Endodermal cell (in vitro differentiated cells): Measurements from ENCODE around the gene CCDC146. TPM values are rescaled to one million over a fixed set of nuclear protein-coding genes. Genes with fewer than 3 reads are reported as not detected.

ENCODE experiments used
- DNase-seq: peaks from one replicate; pipeline ENCODE4 v3.0.0-alpha.2; 2017
- H3K27ac ChIP-seq: 2 replicates; pipeline ENCODE4 v1.5.1; 2013; ENCODE audit warnings: mild to moderate bottlenecking, low read depth, low read length, moderate library complexity
- H3K27me3 ChIP-seq: 2 replicates; pipeline ENCODE4 v1.6.1; 2013; ENCODE audit warnings: mild to moderate bottlenecking, low read length, moderate library complexity; ENCODE audit not compliant: insufficient read depth, control insufficient read depth, poor library complexity, severe bottlenecking
- H3K36me3 ChIP-seq: 2 replicates; pipeline ENCODE4 v1.7.0; 2013; ENCODE audit warnings: mild to moderate bottlenecking, low read length, moderate library complexity; ENCODE audit not compliant: control insufficient read depth, insufficient read depth
- H3K4me1 ChIP-seq: one replicate; pipeline ENCODE4 v1.7.0; 2013; ENCODE audit warnings: low read length; ENCODE audit not compliant: control insufficient read depth, insufficient read depth
- H3K4me3 ChIP-seq: 2 replicates; pipeline ENCODE4 v1.5.1; 2013; ENCODE audit warnings: mild to moderate bottlenecking, low read length, moderate library complexity
- H3K9ac ChIP-seq: 2 replicates; pipeline ENCODE4 v1.6.1; 2013; ENCODE audit warnings: mild to moderate bottlenecking, low read length, moderate library complexity; ENCODE audit not compliant: poor library complexity, severe bottlenecking; ENCODE audit errors: extremely low read depth
- H3K9me3 ChIP-seq: 2 replicates; pipeline ENCODE4 v1.6.1; 2013; ENCODE audit warnings: mild to moderate bottlenecking, low read length, moderate library complexity; ENCODE audit not compliant: control insufficient read depth
- H3K27ac Mint-ChIP-seq: 2 replicates; pipeline ENCODE4 v1.8.0; 2020; ENCODE audit warnings: mixed read lengths
- H3K27me3 Mint-ChIP-seq: 2 replicates; pipeline ENCODE4 v1.8.0; 2021; ENCODE audit warnings: mild to moderate bottlenecking, mixed read lengths; ENCODE audit not compliant: insufficient read depth
- H3K36me3 Mint-ChIP-seq: 2 replicates; pipeline ENCODE4 v1.8.0; 2020; ENCODE audit warnings: low read depth, mixed read lengths
- H3K4me1 Mint-ChIP-seq: 2 replicates; pipeline ENCODE4 v1.8.0; 2020; ENCODE audit warnings: mixed read lengths
- H3K4me3 Mint-ChIP-seq: 2 replicates; pipeline ENCODE4 v1.8.0; 2020; ENCODE audit warnings: mild to moderate bottlenecking, moderate library complexity, mixed read lengths
- H3K9me3 Mint-ChIP-seq: 2 replicates; pipeline ENCODE4 v1.8.0; 2020; ENCODE audit warnings: mild to moderate bottlenecking, mixed read lengths
- CTCF ChIP-seq: fragments of 200-600 bp; sonication (generic); conservative IDR thresholded peaks from 2 replicates; pipeline ENCODE4 v1.5.0; 2021; ENCODE audit warnings: antibody characterized with exemption, mild to moderate bottlenecking
- WGBS, 2 experiments: methylation state at CpG; one replicate each; pipeline versions ENCODE4 v1.1.5 to v1.1.7; 2013; ENCODE audit warnings: missing lambda C conversion rate in 2 of 2, mixed read lengths in 1 of 2; ENCODE audit not compliant: insufficient coverage in 1 of 2, insufficient read length in 1 of 2; 5-methylcytosine and 5-hydroxymethylcytosine counted together
- total RNA-seq, 2 donors: library from RNA; stranded (reverse); fragmentation: NEBNext Ultra II Directional in 1 of 2; extraction: Animal tissue kit (Norgen Biotek cat#: 25700) in 1 of 2; gene quantifications; 2 replicates in 1 of 2; 3 replicates in 1 of 2; pipeline ENCODE4 v1.2.1, GENCODE V29; 2021

Gene CCDC146
- total RNA-seq, 2 donors from 2014 or later = 2.7 to 5.2 TPM

GRCh38 chr7:77290425-77290824, 168.0 kb downstream of the CCDC146 start:
- DNase-seq = no peak
- Mint-ChIP-seq H3K27ac (no peak overlapping the region), H3K4me1 (no peaks in the 10 kb centered on the region), H3K4me3 (no peak overlapping the region), H3K27me3 (peaks cover 3% of the 10 kb centered on the region), H3K9me3 (peaks cover 5% of the 10 kb centered on the region), H3K36me3 (no peaks in the 10 kb centered on the region)
- H3K4me1 ChIP-seq = no peaks in the 10 kb centered on the region
- H3K36me3 ChIP-seq = no peaks in the 10 kb centered on the region
- H3K9me3 ChIP-seq = no peaks in the 10 kb centered on the region
- no peak for TF ChIP-seq CTCF
- H3K27me3 ChIP-seq = no peaks in the 10 kb centered on the region
- H3K4me3 ChIP-seq = no peak overlapping the region
- no peak overlapping the region for H3K9ac ChIP-seq
- no peak overlapping the region for H3K27ac ChIP-seq

GRCh38 chr7:77293046-77293445, 170.6 kb downstream of the CCDC146 start:
- Mint-ChIP-seq H3K9me3 (peaks cover 14% of the 10 kb centered on the region), H3K4me1 (no peaks in the 10 kb centered on the region), H3K27ac (no peak overlapping the region), H3K4me3 (no peak overlapping the region), H3K36me3 (no peaks in the 10 kb centered on the region), H3K27me3 (peaks cover 5% of the 10 kb centered on the region)
- Histone ChIP-seq H3K9me3 (no peaks in the 10 kb centered on the region), H3K9ac (no peak overlapping the region), H3K27ac (no peak overlapping the region), H3K4me3 (no peak overlapping the region), H3K27me3 (no peaks in the 10 kb centered on the region), H3K4me1 (no peaks in the 10 kb centered on the region), H3K36me3 (no peaks in the 10 kb centered on the region)
- TF ChIP-seq CTCF = peak; percentile 69
- DNase-seq = no peak
- 92 to 100% methylated on average over 1 to 4 of the region's 4 CpGs for WGBS, 2 experiments

- TF ChIP-seq CTCF = no peak
- Histone ChIP-seq H3K9ac (no peak overlapping the region), H3K4me1 (no peaks in the 10 kb centered on the region), H3K36me3 (no peaks in the 10 kb centered on the region), H3K27me3 (no peaks in the 10 kb centered on the region), H3K27ac (no peak overlapping the region), H3K9me3 (no peaks in the 10 kb centered on the region), H3K4me3 (no peak overlapping the region)
- H3K4me3 Mint-ChIP-seq = no peak overlapping the region
- H3K27me3 Mint-ChIP-seq = peaks cover 5% of the 10 kb centered on the region
- H3K4me1 Mint-ChIP-seq = no peaks in the 10 kb centered on the region
- 94% methylated on average over 2 of the region's 2 CpGs; no CpG with 5 or more reads in 1 of the 2 experiments for WGBS, 2 experiments
- H3K27ac Mint-ChIP-seq = no peak overlapping the region
- no peaks in the 10 kb centered on the region for H3K36me3 Mint-ChIP-seq
- peaks cover 10% of the 10 kb centered on the region for H3K9me3 Mint-ChIP-seq
- no peak for DNase-seq
These were observed 173.1 kb downstream of the CCDC146 start for GRCh38 chr7:77295549-77295948.
